Measurements from ENCODE around the gene SCGB3A1.

The SCGB3A1 gene, protein sequence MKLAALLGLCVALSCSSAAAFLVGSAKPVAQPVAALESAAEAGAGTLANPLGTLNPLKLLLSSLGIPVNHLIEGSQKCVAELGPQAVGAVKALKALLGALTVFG

DNA sequence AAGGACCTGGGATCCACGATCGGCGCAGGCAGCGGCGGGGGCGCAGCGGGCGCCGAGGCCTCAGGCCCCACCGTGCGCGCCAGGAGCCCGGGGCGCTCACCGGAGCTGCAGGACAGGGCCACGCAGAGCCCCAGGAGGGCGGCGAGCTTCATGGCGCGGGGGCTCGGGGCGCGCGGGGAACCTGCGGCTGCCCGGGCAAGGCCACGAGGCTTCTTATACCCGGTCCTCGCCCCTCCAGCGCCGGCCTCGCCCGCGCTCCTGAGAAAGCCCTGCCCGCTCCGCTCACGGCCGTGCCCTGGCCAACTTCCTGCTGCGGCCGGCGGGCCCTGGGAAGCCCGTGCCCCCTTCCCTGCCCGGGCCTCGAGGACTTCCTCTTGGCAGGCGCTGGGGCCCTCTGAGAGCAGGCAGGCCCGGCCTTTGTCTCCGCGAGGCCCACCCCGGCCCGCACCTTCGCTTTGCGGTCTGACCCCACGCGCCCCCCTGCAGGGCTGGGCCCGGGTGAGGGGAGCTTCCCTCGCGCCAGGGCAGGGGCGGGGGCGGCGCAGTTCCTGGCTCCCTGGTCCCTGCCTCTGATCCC is at the start of gene SCGB3A1:
Gene SCGB3A1, minus strand, starts transcription at position 189 of the 577 bp plus-strand sequence. Its CDS starts 37 bp downstream, at position 152.
- no peak within 1 kb of the TSS for H3K9ac ChIP-seq
- no peaks in the 10 kb centered on the region for H3K4me1 ChIP-seq (ENCODE audit: low read depth, poor library complexity, severe bottlenecking)
- H3K4me3 ChIP-seq (IDR thresholded peaks at IDR 0.05; ENCODE audit: insufficient read depth, low read depth, low read length) = no peak within 1 kb of the TSS
- no peaks in the 10 kb centered on the region for H3K27me3 ChIP-seq (ENCODE audit: insufficient read depth, low read depth)
- no peak within 1 kb of the TSS for H3K27ac ChIP-seq
- no peaks in the 10 kb centered on the region for H3K36me3 ChIP-seq (ENCODE audit: insufficient read depth)
- no peak within 1 kb of the TSS for H2AFZ ChIP-seq (ENCODE audit: low read depth)
- TF ChIP-seq, protein P1, sequence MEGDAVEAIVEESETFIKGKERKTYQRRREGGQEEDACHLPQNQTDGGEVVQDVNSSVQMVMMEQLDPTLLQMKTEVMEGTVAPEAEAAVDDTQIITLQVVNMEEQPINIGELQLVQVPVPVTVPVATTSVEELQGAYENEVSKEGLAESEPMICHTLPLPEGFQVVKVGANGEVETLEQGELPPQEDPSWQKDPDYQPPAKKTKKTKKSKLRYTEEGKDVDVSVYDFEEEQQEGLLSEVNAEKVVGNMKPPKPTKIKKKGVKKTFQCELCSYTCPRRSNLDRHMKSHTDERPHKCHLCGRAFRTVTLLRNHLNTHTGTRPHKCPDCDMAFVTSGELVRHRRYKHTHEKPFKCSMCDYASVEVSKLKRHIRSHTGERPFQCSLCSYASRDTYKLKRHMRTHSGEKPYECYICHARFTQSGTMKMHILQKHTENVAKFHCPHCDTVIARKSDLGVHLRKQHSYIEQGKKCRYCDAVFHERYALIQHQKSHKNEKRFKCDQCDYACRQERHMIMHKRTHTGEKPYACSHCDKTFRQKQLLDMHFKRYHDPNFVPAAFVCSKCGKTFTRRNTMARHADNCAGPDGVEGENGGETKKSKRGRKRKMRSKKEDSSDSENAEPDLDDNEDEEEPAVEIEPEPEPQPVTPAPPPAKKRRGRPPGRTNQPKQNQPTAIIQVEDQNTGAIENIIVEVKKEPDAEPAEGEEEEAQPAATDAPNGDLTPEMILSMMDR (conservative IDR thresholded peaks at IDR 0.05; ENCODE audit: low read depth, low read length) = no peak
- H3K4me2 ChIP-seq = no peak within 1 kb of the TSS
- H3K79me2 ChIP-seq (ENCODE audit: insufficient read depth, low read depth) = no peaks in the 10 kb centered on the region
- H4K20me1 ChIP-seq (ENCODE audit: insufficient read depth) = no peaks in the 10 kb centered on the region

DNA sequence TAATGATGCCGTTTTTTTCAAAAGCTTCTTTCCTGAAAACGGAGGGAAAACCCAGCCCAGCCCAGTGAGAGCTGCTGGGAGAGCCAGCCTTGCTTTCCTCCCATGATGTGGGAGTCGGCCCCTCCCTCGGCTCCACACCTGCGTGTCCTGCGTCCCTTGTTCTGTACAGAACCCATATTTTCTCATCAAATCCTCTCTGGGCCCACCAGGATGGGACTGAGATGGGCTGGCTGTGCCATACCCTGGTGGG is 49.2 kb upstream of the SCGB3A1 start:
- no peak overlapping the region for H3K9ac ChIP-seq
- no peaks in the 10 kb centered on the region for H3K4me1 ChIP-seq (ENCODE audit: low read depth, poor library complexity, severe bottlenecking)
- TF ChIP-seq, protein P1 (conservative IDR thresholded peaks at IDR 0.05; ENCODE audit: low read depth, low read length) = no peak
- no peak overlapping the region for H2AFZ ChIP-seq (ENCODE audit: low read depth)
- no peaks in the 10 kb centered on the region for H3K36me3 ChIP-seq (ENCODE audit: insufficient read depth)
- H3K4me2 ChIP-seq = no peak overlapping the region
- H3K4me3 ChIP-seq (IDR thresholded peaks at IDR 0.05; ENCODE audit: insufficient read depth, low read depth, low read length) = no peak overlapping the region
- H4K20me1 ChIP-seq (ENCODE audit: insufficient read depth) = no peaks in the 10 kb centered on the region
- H3K27me3 ChIP-seq (ENCODE audit: insufficient read depth, low read depth) = peaks cover 8% of the 10 kb centered on the region; the same call in 1 of the 2 replicates
- no peak overlapping the region for H3K27ac ChIP-seq
- no peaks in the 10 kb centered on the region for H3K79me2 ChIP-seq (ENCODE audit: insufficient read depth, low read depth)

DNA sequence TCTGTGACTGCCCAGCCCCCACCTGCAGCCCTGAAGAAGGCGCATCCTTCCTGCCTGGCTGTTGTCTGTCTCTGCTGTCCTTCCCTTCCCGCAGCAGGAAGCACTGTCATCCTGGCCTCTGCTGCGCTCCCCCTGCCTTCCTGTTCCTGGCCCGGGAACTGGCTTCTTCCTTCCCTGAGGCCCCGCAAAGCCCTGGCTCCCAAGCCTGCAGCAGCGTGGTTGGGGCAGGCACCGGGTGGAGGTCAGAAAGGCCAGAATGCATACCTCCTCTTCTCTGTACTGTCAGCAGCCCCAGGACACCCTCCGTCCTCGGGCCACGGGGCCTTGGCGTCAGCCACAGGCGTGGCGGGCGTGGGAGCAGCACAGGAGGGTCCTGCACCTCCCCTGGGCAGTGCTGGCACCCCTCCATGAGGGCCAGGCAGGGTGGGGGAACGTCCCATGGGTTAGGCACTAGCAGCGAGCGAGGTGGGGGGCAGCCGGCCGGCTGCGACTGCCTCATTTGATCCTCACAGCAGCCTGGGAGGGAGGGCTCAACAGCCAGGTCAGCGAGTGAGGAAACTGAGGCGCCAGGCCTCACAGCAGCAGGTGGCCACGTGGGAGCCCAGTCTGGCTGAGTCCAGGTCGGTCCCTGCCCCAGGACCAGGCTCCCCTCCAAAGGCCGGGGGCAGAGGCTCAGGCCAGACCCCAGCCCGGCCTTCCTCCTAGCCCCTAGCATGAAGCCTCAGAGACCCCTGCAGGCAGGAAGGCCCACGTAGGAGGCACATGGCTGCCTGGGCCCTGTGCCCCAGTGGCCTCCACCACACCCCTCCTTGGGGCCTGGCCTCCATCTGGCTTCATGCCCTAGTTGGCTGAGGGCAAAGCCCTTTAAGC is 48.7 kb upstream of the SCGB3A1 start:
- H3K4me2 ChIP-seq = no peak overlapping the region
- H3K27me3 ChIP-seq (ENCODE audit: insufficient read depth, low read depth) = peaks cover 8% of the 10 kb centered on the region; the same call in 1 of the 2 replicates
- no peak overlapping the region for H3K9ac ChIP-seq

DNA sequence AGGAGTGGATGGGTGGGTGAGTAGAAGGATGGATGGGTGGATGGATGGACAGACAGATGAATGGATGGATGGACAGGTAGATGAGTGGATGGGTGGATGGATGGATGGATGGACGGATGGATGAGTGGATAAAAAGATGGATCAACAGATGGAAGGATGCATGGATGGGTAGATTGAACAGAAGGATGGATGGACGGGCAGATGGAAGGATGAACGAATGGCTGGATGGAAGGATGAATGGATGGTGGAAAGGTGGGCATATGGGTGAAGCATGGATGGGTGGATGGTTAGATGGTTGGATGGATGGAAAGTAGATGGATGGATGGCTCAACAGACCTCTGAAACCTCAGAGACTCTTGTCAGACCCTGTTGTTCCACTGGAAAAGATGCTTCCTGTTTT is 48.0 kb upstream of the SCGB3A1 start:
- H3K27me3 ChIP-seq (ENCODE audit: insufficient read depth, low read depth) = peaks cover 3% of the 10 kb centered on the region; the same call in 1 of the 2 replicates
- no peak overlapping the region for H3K27ac ChIP-seq

More for the DNA sequence above, 48.7 kb upstream of the SCGB3A1 start:
- H4K20me1 ChIP-seq (ENCODE audit: insufficient read depth) = no peaks in the 10 kb centered on the region
- no peak overlapping the region for H3K4me3 ChIP-seq (IDR thresholded peaks at IDR 0.05; ENCODE audit: insufficient read depth, low read depth, low read length)
- TF ChIP-seq, protein P1 (conservative IDR thresholded peaks at IDR 0.05; ENCODE audit: low read depth, low read length) = no peak
- H3K27ac ChIP-seq = no peak overlapping the region
- H2AFZ ChIP-seq (ENCODE audit: low read depth) = no peak overlapping the region
- no peaks in the 10 kb centered on the region for H3K36me3 ChIP-seq (ENCODE audit: insufficient read depth)
- H3K79me2 ChIP-seq (ENCODE audit: insufficient read depth, low read depth) = no peaks in the 10 kb centered on the region
- no peaks in the 10 kb centered on the region for H3K4me1 ChIP-seq (ENCODE audit: low read depth, poor library complexity, severe bottlenecking)

More for the DNA sequence above, 48.0 kb upstream of the SCGB3A1 start:
- Histone ChIP-seq H3K4me1 (ENCODE audit: low read depth, poor library complexity, severe bottlenecking) (no peaks in the 10 kb centered on the region), H3K4me3 (IDR thresholded peaks at IDR 0.05; ENCODE audit: insufficient read depth, low read depth, low read length) (no peak overlapping the region), H3K79me2 (ENCODE audit: insufficient read depth, low read depth) (no peaks in the 10 kb centered on the region), H3K9ac (no peak overlapping the region), H4K20me1 (ENCODE audit: insufficient read depth) (no peaks in the 10 kb centered on the region), H2AFZ (ENCODE audit: low read depth) (no peak overlapping the region), H3K36me3 (ENCODE audit: insufficient read depth) (no peaks in the 10 kb centered on the region), H3K4me2 (no peak overlapping the region)
- TF ChIP-seq, protein P1 (conservative IDR thresholded peaks at IDR 0.05; ENCODE audit: low read depth, low read length) = no peak

All from KMS-11 (cell line).